ENCODE measurements around the gene ASCC3. TPM values are rescaled to one million over a fixed set of nuclear protein-coding genes. Genes with fewer than 3 reads are reported as not detected.
A peak's percentile ranks its signal among the peaks of the same experiment; 100 is the strongest.

Gene ASCC3
- total and polyA plus RNA-seq, 2 experiments from 2014 or later: 92.9 to 129 TPM

- peak overlapping the region; percentile 63 for H3K4me3 ChIP-seq
- peak overlapping the region; percentile 82 for H3K4me2 ChIP-seq
- peak; percentile 1 for TF ChIP-seq EZH2phosphoT487 (IDR thresholded peaks at IDR 0.05; ENCODE audit: unreplicated experiment)
- TF ChIP-seq EZH2 (IDR thresholded peaks at IDR 0.05; ENCODE audit: low read depth, unreplicated experiment): peak; percentile 60
- no peak for TF ChIP-seq CREB1 (CRISPR knock-in tag; IDR thresholded peaks at IDR 0.05; ENCODE audit: low read depth)
- DNase-seq (ENCODE audit: low spot score) (peak; percentile 73), ATAC-seq (no peak)
- H3K27ac ChIP-seq (ENCODE audit: low read depth): no peak overlapping the region
- H3K9me3 Mint-ChIP-seq: no peaks in the 10 kb centered on the region; the same call in 2 of the 3 replicates
- peaks cover 58% of the 10 kb centered on the region for H3K4me1 ChIP-seq (ENCODE audit: insufficient read depth)
- peak overlapping the region; percentile 74 for H3K4me3 Mint-ChIP-seq
- peaks cover 96% of the 10 kb centered on the region for H3K27me3 Mint-ChIP-seq (ENCODE audit: insufficient read depth, low read depth, poor library complexity)
- peaks cover 54% of the 10 kb centered on the region for H4K20me1 ChIP-seq (replicated peaks; ENCODE audit: insufficient read depth)
- H3K27ac Mint-ChIP-seq: no peak overlapping the region
- H3K9me2 ChIP-seq (ENCODE audit: insufficient read depth): no peaks in the 10 kb centered on the region
- peaks cover 37% of the 10 kb centered on the region for H3F3A ChIP-seq (replicated peaks; ENCODE audit: low read depth)
- peaks cover 100% of the 10 kb centered on the region for H3K27me3 ChIP-seq (ENCODE audit: insufficient read depth)
- peaks cover 60% of the 10 kb centered on the region for H3K4me1 Mint-ChIP-seq
- H3K36me3 Mint-ChIP-seq (ENCODE audit: low read depth): peaks cover 2% of the 10 kb centered on the region; the same call in 1 of the 3 replicates
- no peaks in the 10 kb centered on the region for H3K36me3 ChIP-seq (ENCODE audit: insufficient read depth)
- no peak overlapping the region for H2AFZ ChIP-seq
- H3K79me2 ChIP-seq (replicated peaks; ENCODE audit: insufficient read depth): no peaks in the 10 kb centered on the region
Measured at GRCh38 chr6:100466410-100467128, 414.6 kb downstream of the ASCC3 start.

DNA sequence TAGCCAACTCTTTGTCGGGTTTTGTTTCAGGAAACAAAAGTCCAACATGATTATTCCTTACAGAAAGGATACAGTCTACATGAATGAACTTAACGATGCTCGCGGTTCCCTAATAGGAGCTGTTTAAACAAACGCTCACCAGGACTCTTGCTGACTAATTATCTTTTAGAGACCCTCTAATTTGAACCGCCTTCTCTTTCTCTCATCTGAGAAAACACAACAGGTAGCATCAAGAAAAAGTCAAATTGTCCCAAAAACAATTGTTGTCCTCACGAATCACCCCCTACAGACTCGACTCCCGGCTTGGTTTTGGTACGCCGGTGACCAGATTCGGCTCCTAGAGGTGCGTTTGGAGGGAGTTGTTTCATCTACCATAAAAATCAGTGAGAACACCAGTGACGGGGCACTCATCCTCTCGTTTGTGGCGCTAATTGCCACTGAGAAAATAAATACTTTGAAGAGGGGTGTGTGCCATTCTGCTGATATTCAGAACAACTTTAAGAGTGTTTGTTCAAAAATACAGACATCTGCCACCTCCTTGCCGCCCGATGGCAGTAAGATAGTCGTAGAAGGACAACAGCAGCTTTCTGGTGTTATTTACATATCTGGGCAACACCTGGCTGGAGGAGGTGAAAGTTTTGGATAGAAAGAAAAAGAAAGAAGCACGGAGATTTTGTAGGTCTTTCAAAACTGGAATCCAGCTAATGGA is 415.3 kb downstream of the ASCC3 start:
- Histone ChIP-seq H3K27me3 (ENCODE audit: insufficient read depth) (peaks cover 100% of the 10 kb centered on the region), H3K4me1 (ENCODE audit: insufficient read depth) (peaks cover 66% of the 10 kb centered on the region), H2AFZ (no peak overlapping the region), H3F3A (replicated peaks; ENCODE audit: low read depth) (peaks cover 42% of the 10 kb centered on the region), H3K4me2 (peak overlapping the region; percentile 82), H3K27ac (ENCODE audit: low read depth) (no peak overlapping the region), H3K4me3 (peak overlapping the region; percentile 63), H3K36me3 (ENCODE audit: insufficient read depth) (no peaks in the 10 kb centered on the region), H4K20me1 (replicated peaks; ENCODE audit: insufficient read depth) (peaks cover 55% of the 10 kb centered on the region), H3K9me2 (ENCODE audit: insufficient read depth) (no peaks in the 10 kb centered on the region), H3K79me2 (replicated peaks; ENCODE audit: insufficient read depth) (no peaks in the 10 kb centered on the region)
- H3K4me1 Mint-ChIP-seq: peaks cover 64% of the 10 kb centered on the region
- no peaks in the 10 kb centered on the region; the same call in 2 of the 3 replicates for H3K9me3 Mint-ChIP-seq
- no peak for TF ChIP-seq ZNF331 (CRISPR knock-in tag; IDR thresholded peaks at IDR 0.05; ENCODE audit: low read depth)
- no peak for TF ChIP-seq ZNF114 (CRISPR knock-in tag; IDR thresholded peaks at IDR 0.05)
- TF ChIP-seq JUNB (IDR thresholded peaks at IDR 0.05; ENCODE audit: unreplicated experiment): no peak
- peak; percentile 87 for TF ChIP-seq EZH2 (IDR thresholded peaks at IDR 0.05; ENCODE audit: low read depth, unreplicated experiment)
- TF ChIP-seq ETS1 (IDR thresholded peaks at IDR 0.05): no peak
- TF ChIP-seq STAT1 (IDR thresholded peaks at IDR 0.05; ENCODE audit: unreplicated experiment): no peak
- H3K27ac Mint-ChIP-seq: no peak overlapping the region
- ATAC-seq (no peak), DNase-seq (ENCODE audit: low spot score) (peak; percentile 25)
- peak overlapping the region; percentile 74 for H3K4me3 Mint-ChIP-seq
- H3K27me3 Mint-ChIP-seq (ENCODE audit: insufficient read depth, low read depth, poor library complexity): peaks cover 99% of the 10 kb centered on the region
- peaks cover 2% of the 10 kb centered on the region; the same call in 1 of the 3 replicates for H3K36me3 Mint-ChIP-seq (ENCODE audit: low read depth)

Measured in GM23338 (cell line).